Measurements from ENCODE around the gene DDX21. TPM values are rescaled to one million over a fixed set of nuclear protein-coding genes. Genes with fewer than 3 reads are reported as not detected.
"Not testable (repeated sequence)": the region's sequence is repeated elsewhere in the genome, so short reads cannot be mapped to it uniquely, and the experiment has no call there.

DDX21 gene
- total RNA-seq (10 to 100 TPM; 17.6 to 52.4 (median 25.5) TPM), polyA plus RNA-seq (10 to 100 TPM; 10.2 to 17.8 TPM)
- long read RNA-seq, donor 1, full-length matches to known transcripts = 14 of 23 reads
- long read RNA-seq, donor 1, partial matches to known transcripts = 6 of 23 reads
- long read RNA-seq, donor 1, other reads (novel, unspliced or antisense) = 3 of 23 reads
- long read RNA-seq, donor 2, full-length matches to known transcripts = 7 of 19 reads
- long read RNA-seq, donor 2, partial matches to known transcripts = 8 of 19 reads
- long read RNA-seq, donor 2, other reads (novel, unspliced or antisense) = 4 of 19 reads
- long read RNA-seq, donor 3, full-length matches to known transcripts = 20 of 50 reads
- long read RNA-seq, donor 3, partial matches to known transcripts = 18 of 50 reads
- long read RNA-seq, donor 3, other reads (novel, unspliced or antisense) = 12 of 50 reads

DNA sequence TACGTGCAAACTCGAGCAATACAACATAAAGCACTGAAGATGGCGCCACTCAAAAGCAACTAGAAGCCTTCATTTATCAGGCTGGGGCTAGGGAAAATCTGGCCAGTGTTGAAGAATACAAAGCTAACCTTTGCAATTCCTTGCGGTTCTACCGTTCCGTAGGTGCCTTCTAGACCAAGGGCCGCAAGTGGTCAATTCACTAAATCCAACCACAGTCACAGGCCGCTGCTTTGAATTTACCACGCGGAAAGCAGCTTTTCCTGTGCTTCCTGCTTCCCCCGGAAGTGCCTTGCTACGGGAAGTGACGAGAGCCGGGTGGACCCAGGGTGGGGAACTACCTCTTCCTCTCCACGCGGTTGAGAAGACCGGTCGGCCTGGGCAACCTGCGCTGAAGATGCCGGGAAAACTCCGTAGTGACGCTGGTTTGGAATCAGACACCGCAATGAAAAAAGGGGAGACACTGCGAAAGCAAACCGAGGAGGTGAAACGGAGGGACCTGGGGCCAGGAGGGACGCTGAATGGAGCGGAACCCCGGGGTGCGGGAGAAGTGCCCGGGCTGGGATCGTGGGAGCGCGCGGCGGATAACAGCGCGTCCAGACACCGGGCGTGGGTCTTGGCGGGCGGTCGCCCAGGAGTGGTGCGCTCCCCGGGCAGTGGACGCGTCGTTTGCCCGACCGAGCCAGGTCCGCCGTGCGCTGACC, at the start of gene DDX21:
TSS of gene DDX21 (plus strand) at position 339 of the 701 bp plus-strand sequence. CDS start at position 395, 56 bp downstream.
- Histone ChIP-seq H3K27me3 (no peaks in the 10 kb centered on the region), H3K36me3 (peaks cover 0 to 33% (median 6%) of the 10 kb centered on the region in 9 donors), H3K27ac (peak within 1 kb of the TSS; percentile 26 to 95 (median 90)), H3K9me3 (no peaks in the 10 kb centered on the region), H3K4me3 (peak within 1 kb of the TSS; percentile 59 to 99 (median 90)), H3K4me1 (peaks cover 3 to 46% (median 22%) of the 10 kb centered on the region in 9 donors)
- TF ChIP-seq, protein P1, sequence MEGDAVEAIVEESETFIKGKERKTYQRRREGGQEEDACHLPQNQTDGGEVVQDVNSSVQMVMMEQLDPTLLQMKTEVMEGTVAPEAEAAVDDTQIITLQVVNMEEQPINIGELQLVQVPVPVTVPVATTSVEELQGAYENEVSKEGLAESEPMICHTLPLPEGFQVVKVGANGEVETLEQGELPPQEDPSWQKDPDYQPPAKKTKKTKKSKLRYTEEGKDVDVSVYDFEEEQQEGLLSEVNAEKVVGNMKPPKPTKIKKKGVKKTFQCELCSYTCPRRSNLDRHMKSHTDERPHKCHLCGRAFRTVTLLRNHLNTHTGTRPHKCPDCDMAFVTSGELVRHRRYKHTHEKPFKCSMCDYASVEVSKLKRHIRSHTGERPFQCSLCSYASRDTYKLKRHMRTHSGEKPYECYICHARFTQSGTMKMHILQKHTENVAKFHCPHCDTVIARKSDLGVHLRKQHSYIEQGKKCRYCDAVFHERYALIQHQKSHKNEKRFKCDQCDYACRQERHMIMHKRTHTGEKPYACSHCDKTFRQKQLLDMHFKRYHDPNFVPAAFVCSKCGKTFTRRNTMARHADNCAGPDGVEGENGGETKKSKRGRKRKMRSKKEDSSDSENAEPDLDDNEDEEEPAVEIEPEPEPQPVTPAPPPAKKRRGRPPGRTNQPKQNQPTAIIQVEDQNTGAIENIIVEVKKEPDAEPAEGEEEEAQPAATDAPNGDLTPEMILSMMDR (IDR thresholded peaks at IDR 0.05) = peak; percentile 25 to 73 (median 52)
- DNase-seq = peak; percentile 84 to 92
- peak; percentile 97 to 99 (median 98) for ATAC-seq
- intact Hi-C loops (cut with DNase I) = loop anchor here in 1 of 10 donors (1.0 kb wide), 1 partner anchor 137 kb away; no protein-coding TSS in a partner anchor
- WGBS, 2 donors = 0% methylated on average over 52 to 53 of the region's 53 CpGs

DNA sequence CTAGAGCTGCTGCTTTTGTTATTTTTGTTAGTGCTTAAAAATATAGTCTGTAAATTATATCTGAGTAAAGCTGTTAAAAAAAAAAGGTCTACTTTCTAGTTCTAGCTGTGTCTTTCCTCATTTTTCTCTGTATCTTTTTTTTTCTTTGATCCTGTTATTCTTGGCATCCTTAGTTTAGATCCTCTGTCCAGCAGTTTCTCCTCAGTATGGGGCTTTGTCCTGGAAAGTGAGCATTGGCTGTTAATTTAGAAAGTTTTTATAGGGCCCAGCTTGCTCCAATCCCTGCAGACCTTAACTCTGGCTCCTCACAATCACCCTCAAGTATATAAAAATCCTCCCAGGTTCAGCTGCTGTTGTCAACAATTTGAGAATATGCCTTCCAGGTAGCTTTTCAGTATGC, 31.4 kb upstream of the DDX21 start:
- Histone ChIP-seq H3K4me3 (no peak overlapping the region), H3K27ac (peak overlapping the region in 1 of 10 donors; percentile 8), H3K36me3 (peaks cover 0 to 96% (median 9%) of the 10 kb centered on the region in 9 donors)

DNA sequence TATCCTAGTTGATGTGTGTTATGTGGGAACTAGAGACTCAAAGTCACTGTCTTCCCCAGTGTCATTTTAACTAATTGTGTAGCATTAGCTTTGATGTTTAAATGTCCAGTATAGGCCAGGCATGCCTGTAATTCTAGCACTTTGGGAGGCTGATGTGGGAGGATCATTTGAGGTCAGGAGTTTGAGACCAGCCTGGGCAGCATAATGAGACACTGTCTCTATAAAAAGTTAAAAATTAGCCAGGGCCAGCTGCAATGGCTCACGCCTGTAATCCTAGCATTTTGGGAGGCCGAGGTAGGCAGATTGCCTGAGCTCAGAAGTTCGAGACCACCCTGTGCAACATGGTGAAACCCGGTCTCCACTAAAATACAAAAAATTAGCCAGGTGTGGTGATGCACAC, 30.5 kb upstream of the DDX21 start:
- WGBS, 2 donors = 98% methylated on average over 4 of the region's 4 CpGs
- ATAC-seq (no peak), DNase-seq (no peak)
- Histone ChIP-seq H3K4me1 (peaks cover 0 to 10% (median 0%) of the 10 kb centered on the region in 9 donors), H3K27ac (no peak overlapping the region), H3K36me3 (peaks cover 0 to 96% (median 3%) of the 10 kb centered on the region in 9 donors), H3K4me3 (no peak overlapping the region), H3K9me3 (no peaks in the 10 kb centered on the region), H3K27me3 (no peaks in the 10 kb centered on the region)
- intact Hi-C loops (cut with DNase I) = no loop called here
- TF ChIP-seq, protein P1 (IDR thresholded peaks at IDR 0.05) = no peak

More for the DNA sequence above, 31.4 kb upstream of the DDX21 start:
- Histone ChIP-seq H3K4me1 (peaks cover 0 to 10% (median 0%) of the 10 kb centered on the region in 9 donors), H3K9me3 (no peaks in the 10 kb centered on the region), H3K27me3 (no peaks in the 10 kb centered on the region)
- intact Hi-C loops (cut with DNase I) = no loop called here
- TF ChIP-seq, protein P1 (IDR thresholded peaks at IDR 0.05) = no peak
- DNase-seq (no peak), ATAC-seq (no peak)

DNA sequence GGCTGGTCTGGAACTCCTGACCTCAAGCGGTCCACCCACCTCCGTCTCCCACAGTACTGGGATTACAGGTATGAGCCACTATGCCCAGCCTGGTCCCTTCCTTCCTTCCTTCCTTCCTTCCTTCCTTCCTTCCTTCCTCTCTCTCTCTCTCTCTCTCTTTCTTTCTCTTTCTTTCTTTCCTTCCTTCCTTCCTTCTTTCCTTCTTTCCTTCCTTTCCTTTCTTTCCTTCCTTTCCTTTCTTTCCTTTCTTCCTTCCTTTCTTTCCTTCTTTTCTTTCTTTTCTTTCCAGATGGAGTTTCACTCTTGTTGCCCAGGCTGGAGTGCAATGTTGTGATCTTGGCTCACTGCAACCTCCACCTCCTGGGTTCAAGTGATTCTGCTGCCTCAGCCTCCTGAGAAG, 26.8 kb upstream of the DDX21 start:
- ATAC-seq; H3K27me3 ChIP-seq; H3K27ac ChIP-seq; H3K9me3 ChIP-seq; DNase-seq; H3K4me3 ChIP-seq; intact Hi-C loops (cut with DNase I): not testable (repeated sequence)
- 98 to 100% methylated on average over 2 of the region's 2 CpGs for WGBS, 2 donors
- peaks cover 0 to 91% (median 4%) of the 10 kb centered on the region in 9 donors for H3K36me3 ChIP-seq
- peaks cover 0 to 14% (median 0%) of the 10 kb centered on the region in 9 donors for H3K4me1 ChIP-seq

DNA sequence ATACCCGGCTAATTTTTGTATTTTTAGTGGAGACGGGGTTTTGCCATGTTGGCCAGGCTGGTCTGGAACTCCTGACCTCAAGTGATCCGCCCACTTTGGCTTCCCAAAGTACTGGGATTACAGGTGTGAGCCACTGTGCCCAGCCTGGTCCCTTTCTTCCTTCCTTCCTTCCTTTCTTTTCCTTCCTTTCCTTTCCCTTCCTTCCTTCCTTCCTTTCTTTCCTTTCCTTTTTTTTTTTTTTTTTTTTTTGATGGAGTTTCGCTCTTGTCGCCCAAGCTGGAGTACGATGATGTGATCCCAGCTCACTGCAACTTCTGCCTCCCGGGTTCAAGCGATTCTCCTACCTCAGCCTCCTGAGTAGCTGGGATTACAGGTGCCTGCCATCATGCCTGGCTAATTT, 26.1 kb upstream of the DDX21 start:
- intact Hi-C loops (cut with DNase I); ATAC-seq; DNase-seq; H3K9me3 ChIP-seq; H3K27me3 ChIP-seq; H3K4me3 ChIP-seq; H3K27ac ChIP-seq; H3K4me1 ChIP-seq: not testable (repeated sequence)
- peaks cover 0 to 93% (median 4%) of the 10 kb centered on the region in 9 donors for H3K36me3 ChIP-seq
- 96 to 98% methylated on average over 8 of the region's 8 CpGs for WGBS, 2 donors

DNA sequence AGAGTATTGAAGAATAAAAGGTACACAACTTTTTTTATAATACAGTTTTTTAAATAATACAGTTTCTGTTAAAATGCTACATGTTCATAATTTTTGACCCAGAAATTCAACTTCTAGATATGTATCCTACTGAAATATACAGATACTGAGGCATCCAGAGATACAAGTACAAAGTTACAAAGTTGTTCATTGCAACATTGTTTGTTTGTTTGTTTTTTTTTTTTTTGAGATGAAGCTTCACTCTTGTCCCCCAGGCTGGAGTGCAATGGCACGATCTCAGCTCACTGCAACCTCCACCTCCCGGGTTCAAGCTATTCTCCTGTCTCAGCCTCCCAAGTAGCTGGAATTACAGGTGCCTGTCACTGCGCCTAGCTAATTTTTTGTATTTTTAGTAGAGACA, 23.1 kb upstream of the DDX21 start:
- intact Hi-C loops (cut with DNase I); H3K4me1 ChIP-seq; H3K9me3 ChIP-seq; ATAC-seq; H3K4me3 ChIP-seq; H3K27me3 ChIP-seq; H3K27ac ChIP-seq; DNase-seq: not testable (repeated sequence)
- H3K36me3 ChIP-seq = peaks cover 0 to 98% (median 24%) of the 10 kb centered on the region in 9 donors
- WGBS, 2 donors = 77 to 99% methylated on average over 3 of the region's 3 CpGs

Data from heart right ventricle (tissue), 16 donors.